HCT116 (cell line): ENCODE measurements around the gene TDRD10. TPM values are rescaled to one million over a fixed set of nuclear protein-coding genes. Genes with fewer than 3 reads are reported as not detected.
A peak's percentile ranks its signal among the peaks of the same experiment; 100 is the strongest.

Experiments
- ATAC-seq: fragments of 200-7000 bp; cut with Tn5 transposase; 2 replicates; pipeline ENCODE4 v1.9.1; 2020; ENCODE audit warnings: mild to moderate bottlenecking, moderate library complexity
- BruUV-seq: library from RNA; stranded (reverse); fragments of 400-500 nt; replicated peaks from 2 replicates; lab custom pipeline; 2021; lab: Mats Ljungman, UMichigan
- CTCF ChIA-PET: fragments of 300-600 bp; sonication (Branson Sonifier 250); formaldehyde crosslinking; loops from one replicate; lab custom pipeline; 2021; ENCODE audit warnings: antibody characterized with exemption; lab: Charles Lee
- POLR2A ChIA-PET: fragments of 300-600, 350-600 bp; sonication (Branson Sonifier 250); formaldehyde crosslinking; loops from one replicate; lab custom pipeline; 2021; ENCODE audit warnings: antibody characterized with exemption; lab: Charles Lee
- RAD21 ChIA-PET, 2 experiments: fragments of 300-600 bp; sonication (Branson Sonifier 250); formaldehyde crosslinking; loops; one replicate each; lab custom pipeline; 2023; ENCODE audit warnings: low total read pairs in 2 of 2; ENCODE audit not compliant: uncharacterized antibody in 2 of 2, unreplicated experiment in 2 of 2, low non-redundant PET in 1 of 2; lab: Charles Lee
- DNase-seq: peaks from one replicate; pipeline ENCODE4 v3.0.0-alpha.2; 2010; ENCODE audit warnings: low read depth, low spot score
- H2AFZ ChIP-seq: fragments of 200-600 bp; shearing (Covaris generic), sonication (generic); 2 replicates; pipeline ENCODE4 v1.6.1; 2017; ENCODE audit warnings: low read depth, mixed run types, mixed read lengths, antibody characterized with exemption, low read length; ENCODE audit not compliant: poor library complexity, severe bottlenecking
- H3K27ac ChIP-seq: 2 replicates; pipeline ENCODE4 v1.5.1; 2012; ENCODE audit warnings: low read depth, low read length
- H3K27me3 ChIP-seq: fragments of 200-600 bp; sonication (generic); 2 replicates; pipeline ENCODE4 v1.6.1; 2016; ENCODE audit warnings: mixed run types, low read length, mixed read lengths; ENCODE audit not compliant: insufficient read depth
- H3K36me3 ChIP-seq, 2 experiments: fragments of 200-500 bp in 1 of 2; fragments of 200-600 bp in 1 of 2; sonication (Bioruptor generic) in 1 of 2; sonication (generic) in 1 of 2; 2 replicates each; pipeline versions ENCODE4 v1.5.1 to v1.6.1; 2014 to 2016; ENCODE audit warnings: low read length in 2 of 2, inconsistent platforms in 1 of 2, mixed read lengths in 1 of 2, mixed run types in 1 of 2; ENCODE audit not compliant: insufficient read depth in 2 of 2, control insufficient read depth in 1 of 2
- H3K4me1 ChIP-seq, 2 experiments: fragments of 200-600 bp in 1 of 2; sonication (generic) in 1 of 2; 2 replicates each; pipeline versions ENCODE4 v1.5.1 to v1.6.1; 2012 to 2017; ENCODE audit warnings: low read length in 2 of 2, inconsistent platforms in 1 of 2, mild to moderate bottlenecking in 1 of 2, mixed read lengths in 1 of 2, mixed run types in 1 of 2, moderate library complexity in 1 of 2; ENCODE audit not compliant: insufficient read depth in 2 of 2, control insufficient read depth in 1 of 2
- H3K4me2 ChIP-seq: fragments of 200-600 bp; sonication (generic); 2 replicates; pipeline ENCODE4 v1.6.1; 2017; ENCODE audit warnings: mixed run types, low read length, mixed read lengths
- H3K4me3 ChIP-seq, 2 experiments: fragments of 200-600 bp in 1 of 2; sonication (generic) in 1 of 2; replicated peaks in 1 of 2; 2 replicates each; pipeline ENCODE4 v1.5.1; 2011 to 2016; ENCODE audit warnings: low read length in 2 of 2, control low read depth in 1 of 2, low read depth in 1 of 2, mild to moderate bottlenecking in 1 of 2, mixed read lengths in 1 of 2, mixed run types in 1 of 2
- H3K79me2 ChIP-seq: fragments of 200-600 bp; sonication (generic); 2 replicates; pipeline ENCODE4 v1.6.1; 2017; ENCODE audit warnings: mild to moderate bottlenecking, mixed run types, low read length, moderate library complexity, mixed read lengths; ENCODE audit not compliant: insufficient read depth
- H3K9ac ChIP-seq: fragments of 200-600 bp; sonication (generic); 2 replicates; pipeline ENCODE4 v1.6.1; 2016; ENCODE audit warnings: low read length, mixed read lengths
- H3K9me2 ChIP-seq: fragments of 200-600 bp; sonication (generic), shearing (Covaris generic); 2 replicates; pipeline ENCODE4 v1.6.1; 2017; ENCODE audit warnings: mixed run types, mild to moderate bottlenecking, moderate library complexity; ENCODE audit not compliant: insufficient read depth
- H3K9me3 ChIP-seq, 2 experiments: fragments of 200-500 bp in 1 of 2; fragments of 200-600 bp in 1 of 2; sonication (Bioruptor generic) in 1 of 2; sonication (generic) in 1 of 2; 2 replicates each; pipeline ENCODE4 v1.6.1; 2014 to 2017; ENCODE audit warnings: low read length in 2 of 2, mixed read lengths in 2 of 2, inconsistent platforms in 1 of 2, low read depth in 1 of 2, mild to moderate bottlenecking in 1 of 2, mixed run types in 1 of 2, moderate library complexity in 1 of 2; ENCODE audit not compliant: control insufficient read depth in 1 of 2, insufficient read depth in 1 of 2
- H4K20me1 ChIP-seq: fragments of 200-600 bp; sonication (generic), shearing (Covaris generic); 2 replicates; pipeline ENCODE4 v1.6.1; 2017; ENCODE audit warnings: mixed run types, mild to moderate bottlenecking, moderate library complexity; ENCODE audit not compliant: insufficient read depth
- EZH2phosphoT487 ChIP-seq: fragments of 200-600 bp; IDR thresholded peaks from 2 replicates; pipeline ENCODE4 v1.6.1; 2018; ENCODE audit warnings: antibody characterized with exemption, borderline replicate concordance
- FOSL1 ChIP-seq: IDR thresholded peaks from 2 replicates; pipeline ENCODE4 v1.6.1; 2012; ENCODE audit warnings: low read depth
- POLR2AphosphoS5 ChIP-seq: IDR thresholded peaks from 2 replicates; pipeline ENCODE4 v1.6.1; 2011; ENCODE audit warnings: mild to moderate bottlenecking, low read depth, low read length, moderate library complexity
- RAD21 ChIP-seq: IDR thresholded peaks from 2 replicates; pipeline ENCODE4 v1.6.1; 2012; ENCODE audit warnings: low read depth, mild to moderate bottlenecking
- ZFX ChIP-seq: fragments of 450-650 bp; IDR thresholded peaks from 2 replicates; pipeline ENCODE4 v1.6.1; 2017
- intact Hi-C: fragments of 100-400 bp; cut with micrococcal nuclease; formaldehyde crosslinking; loops from 2 replicates; pipeline ENCODE4 v1.10.0; 2022
- total RNA-seq: library from RNA; stranded (reverse); gene quantifications from one replicate; pipeline ENCODE4 v1.2.1, GENCODE V29; 2021; ENCODE audit not compliant: unreplicated experiment
- TF ChIP-seq, protein P1 (sequence below): IDR thresholded peaks from 2 replicates; pipeline ENCODE4 v1.6.1; 2012
- TF ChIP-seq, protein P2 (sequence below): IDR thresholded peaks from 2 replicates; pipeline ENCODE4 v1.6.1; 2011; ENCODE audit warnings: mild to moderate bottlenecking, low read length, moderate library complexity; ENCODE audit not compliant: insufficient replicate concordance; ENCODE audit errors: extremely low read depth

Gene TDRD10
- total RNA-seq, 1 experiment from 2014 or later = not detected

- Histone ChIP-seq H3K27me3 (no peaks in the 10 kb centered on the region), H2AFZ (no peak overlapping the region), H3K4me2 (no peak overlapping the region), H3K9ac (no peak overlapping the region), H3K79me2 (no peaks in the 10 kb centered on the region), H3K36me3 (peaks cover 13 to 23% of the 10 kb centered on the region in 2 experiments; a peak in 3 of 4 replicates), H3K27ac (no peak overlapping the region), H3K4me3 (no peak overlapping the region), H3K9me2 (no peaks in the 10 kb centered on the region), H3K4me1 (no peaks in the 10 kb centered on the region), H3K9me3 (no peaks in the 10 kb centered on the region), H4K20me1 (no peaks in the 10 kb centered on the region)
- ATAC-seq (no peak), DNase-seq (no peak)
- POLR2A ChIA-PET = no interaction called here
- RAD21 ChIA-PET = no interaction called here
- TF ChIP-seq ZFX (no peak), RAD21 (no peak), FOSL1 (no peak), POLR2AphosphoS5 (0 out of 2 replicates have a peak, but pooled peaks have one; percentile 25), EZH2phosphoT487 (no peak)
- TF ChIP-seq, protein P1, sequence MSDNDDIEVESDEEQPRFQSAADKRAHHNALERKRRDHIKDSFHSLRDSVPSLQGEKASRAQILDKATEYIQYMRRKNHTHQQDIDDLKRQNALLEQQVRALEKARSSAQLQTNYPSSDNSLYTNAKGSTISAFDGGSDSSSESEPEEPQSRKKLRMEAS = no peak
- TF ChIP-seq, protein P2, sequence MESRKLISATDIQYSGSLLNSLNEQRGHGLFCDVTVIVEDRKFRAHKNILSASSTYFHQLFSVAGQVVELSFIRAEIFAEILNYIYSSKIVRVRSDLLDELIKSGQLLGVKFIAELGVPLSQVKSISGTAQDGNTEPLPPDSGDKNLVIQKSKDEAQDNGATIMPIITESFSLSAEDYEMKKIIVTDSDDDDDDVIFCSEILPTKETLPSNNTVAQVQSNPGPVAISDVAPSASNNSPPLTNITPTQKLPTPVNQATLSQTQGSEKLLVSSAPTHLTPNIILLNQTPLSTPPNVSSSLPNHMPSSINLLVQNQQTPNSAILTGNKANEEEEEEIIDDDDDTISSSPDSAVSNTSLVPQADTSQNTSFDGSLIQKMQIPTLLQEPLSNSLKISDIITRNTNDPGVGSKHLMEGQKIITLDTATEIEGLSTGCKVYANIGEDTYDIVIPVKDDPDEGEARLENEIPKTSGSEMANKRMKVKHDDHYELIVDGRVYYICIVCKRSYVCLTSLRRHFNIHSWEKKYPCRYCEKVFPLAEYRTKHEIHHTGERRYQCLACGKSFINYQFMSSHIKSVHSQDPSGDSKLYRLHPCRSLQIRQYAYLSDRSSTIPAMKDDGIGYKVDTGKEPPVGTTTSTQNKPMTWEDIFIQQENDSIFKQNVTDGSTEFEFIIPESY = no peak
- no TSS peak for BruUV-seq
- intact Hi-C loops = no loop called here
- CTCF ChIA-PET = interaction anchor here (1.9 kb wide), 1 partner anchor 16 kb away, joined by 5 read pairs; no protein-coding TSS in a partner anchor
Observed at GRCh38 chr1:154575951-154576566, 74.0 kb downstream of the TDRD10 start.
